ENCODE measurements around the gene BMI1.
A peak's percentile ranks its signal among the peaks of the same experiment; 100 is the strongest.

The BMI1 gene

DNA sequence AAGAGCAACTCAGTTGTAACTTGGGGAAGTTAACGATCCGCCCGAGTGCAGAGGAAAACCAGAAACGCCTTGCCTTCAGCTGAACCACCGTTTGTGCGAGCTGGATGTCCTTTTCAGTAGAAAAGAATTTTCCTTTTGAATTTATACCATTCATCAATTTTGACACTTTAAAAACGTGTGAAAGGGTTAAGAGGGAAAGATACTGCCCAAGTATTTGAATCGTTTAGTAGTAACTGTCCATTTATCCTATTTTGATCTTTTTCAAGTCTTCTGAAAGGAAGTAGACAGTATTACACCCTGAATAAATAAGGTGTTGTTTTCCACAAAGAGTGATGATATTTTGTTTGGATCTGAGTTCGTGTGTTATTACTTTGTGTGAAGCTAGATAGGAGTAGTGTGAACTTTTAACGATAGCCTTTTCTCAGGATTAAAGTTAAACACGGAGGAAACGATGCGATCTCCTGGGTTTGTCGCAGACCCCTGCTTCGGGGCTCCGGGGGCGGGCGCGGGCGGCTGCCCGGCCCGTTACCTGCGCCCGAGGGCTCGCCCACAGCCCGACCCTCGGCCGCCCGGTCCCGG is 830 bp upstream of the BMI1 start:
- peak; percentile 45 for DNase-seq

- peak; percentile 93 for DNase-seq
Measured at GRCh38 chr10:22321156-22321923, 441 bp downstream of the BMI1 start.

GRCh38 chr10:22321924-22322640 is 1.2 kb downstream of the BMI1 start:
- DNase-seq = peak; percentile 76

DNA sequence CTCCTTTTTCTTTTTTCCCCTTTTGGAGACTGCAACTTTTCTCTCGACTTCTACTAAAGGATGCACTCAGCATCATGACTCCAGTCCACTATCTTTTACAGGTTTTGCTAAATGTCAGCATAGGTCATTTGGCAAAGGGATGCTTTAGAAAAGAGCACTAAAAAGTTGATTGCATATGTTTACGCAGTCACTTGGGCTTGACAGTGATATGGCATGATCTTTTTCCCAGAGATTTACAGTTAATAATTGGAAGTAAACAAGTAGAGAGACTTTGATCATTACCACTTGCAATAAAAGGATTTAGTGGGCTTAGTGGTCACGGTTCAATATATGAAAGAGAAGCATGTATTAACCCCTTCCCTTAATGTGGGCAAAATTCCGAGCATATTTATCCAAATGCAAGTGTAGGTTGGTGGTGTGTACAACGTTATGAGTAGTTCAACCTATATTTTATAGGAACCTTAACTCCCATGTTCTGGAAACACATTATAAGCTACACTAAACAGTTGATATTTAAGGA is 1.8 kb downstream of the BMI1 start:
- DNase-seq = peak; percentile 11

DNA sequence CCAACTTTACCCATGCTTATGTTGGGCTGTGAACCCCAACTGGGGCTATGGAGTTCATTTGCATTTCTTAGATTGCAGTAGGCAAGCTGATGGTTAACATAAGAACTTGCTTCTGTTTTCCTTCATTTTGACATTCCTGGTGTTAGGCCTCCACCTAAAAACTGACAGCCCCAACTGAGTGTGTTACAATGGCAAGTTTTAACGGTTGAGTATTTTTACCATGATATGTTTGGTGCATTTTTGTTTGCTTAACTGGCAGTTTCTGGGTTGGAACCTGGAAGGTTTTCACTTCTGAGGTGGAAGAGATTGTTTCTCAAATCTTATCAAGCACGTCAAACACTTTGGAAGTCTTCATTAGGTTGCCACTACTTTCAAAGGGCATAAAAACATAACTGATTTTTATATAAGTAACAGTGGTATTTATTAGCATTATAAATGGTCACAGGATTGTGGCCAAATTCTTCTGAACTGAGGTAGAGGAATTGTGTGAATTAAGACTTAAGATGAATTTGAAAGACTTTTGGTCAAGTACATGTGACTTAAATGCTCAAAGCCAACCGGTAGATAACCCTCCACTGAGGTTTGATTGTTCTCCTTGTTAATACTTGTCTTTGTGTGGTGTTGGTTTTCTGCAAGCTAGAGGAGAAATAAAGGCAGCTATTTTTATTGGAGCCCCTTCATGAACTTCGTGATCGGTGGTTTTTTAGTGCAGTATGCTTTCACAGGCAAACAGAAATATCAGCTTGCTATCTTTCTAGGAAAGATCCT is 2.8 kb downstream of the BMI1 start:
- DNase-seq = peak; percentile 12

- DNase-seq = peak; percentile 9
Measured at GRCh38 chr10:22324413-22324812, 3.5 kb downstream of the BMI1 start.

DNA sequence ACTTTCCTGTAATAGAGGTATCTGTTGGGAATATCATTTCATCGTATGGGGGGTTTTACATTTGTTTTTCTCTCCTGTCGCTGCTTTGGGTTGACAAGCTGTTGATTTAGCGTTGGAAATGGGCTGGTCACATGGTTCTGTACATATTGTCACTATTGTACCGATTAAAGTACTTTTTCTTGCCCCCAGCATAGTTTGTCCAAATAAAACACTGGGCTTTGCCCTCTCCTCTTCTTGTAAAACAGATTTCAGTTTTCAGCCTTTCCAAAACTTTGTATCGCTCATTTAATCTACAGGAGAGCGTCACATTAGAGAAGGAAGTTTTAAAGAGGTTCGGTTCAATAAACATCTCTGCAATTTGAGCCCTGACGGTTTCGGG is 4.0 kb downstream of the BMI1 start:
- peak; percentile 47 for DNase-seq

GRCh38 chr10:22325272-22326144 is 4.6 kb downstream of the BMI1 start:
- DNase-seq = peak; percentile 85

DNA sequence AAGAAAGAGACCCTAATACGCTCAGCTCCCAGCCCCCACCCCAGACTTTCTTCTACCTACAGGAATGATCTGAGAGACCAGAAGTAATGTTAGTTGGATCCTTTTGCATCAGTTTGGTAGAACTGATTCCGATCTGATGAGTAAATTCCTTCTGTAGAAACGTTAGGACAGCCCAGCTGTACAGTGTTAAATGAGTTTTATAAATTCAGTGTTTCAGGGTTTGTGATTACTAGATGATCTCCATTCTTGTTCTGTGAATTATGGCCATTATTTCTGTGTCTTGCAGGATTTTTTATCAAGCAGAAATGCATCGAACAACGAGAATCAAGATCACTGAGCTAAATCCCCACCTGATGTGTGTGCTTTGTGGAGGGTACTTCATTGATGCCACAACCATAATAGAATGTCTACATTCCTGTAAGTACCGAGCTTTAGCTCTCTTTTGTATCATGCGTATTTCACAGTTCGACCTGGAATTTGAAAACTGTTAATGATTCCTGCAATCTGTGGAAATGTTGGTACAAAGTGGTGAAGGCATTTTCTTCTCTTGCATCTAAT is 5.3 kb downstream of the BMI1 start:
- no peak for DNase-seq

DNA sequence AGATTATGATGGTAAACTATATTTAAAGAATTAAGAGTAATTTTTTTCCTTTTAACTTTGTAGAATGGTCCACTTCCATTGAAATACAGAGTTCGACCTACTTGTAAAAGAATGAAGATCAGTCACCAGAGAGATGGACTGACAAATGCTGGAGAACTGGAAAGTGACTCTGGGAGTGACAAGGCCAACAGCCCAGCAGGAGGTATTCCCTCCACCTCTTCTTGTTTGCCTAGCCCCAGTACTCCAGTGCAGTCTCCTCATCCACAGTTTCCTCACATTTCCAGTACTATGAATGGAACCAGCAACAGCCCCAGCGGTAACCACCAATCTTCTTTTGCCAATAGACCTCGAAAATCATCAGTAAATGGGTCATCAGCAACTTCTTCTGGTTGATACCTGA is 8.3 kb downstream of the BMI1 start:
- DNase-seq = no peak

- DNase-seq = no peak
Measured at GRCh38 chr10:22332116-22332692, 11.3 kb downstream of the BMI1 start.

- DNase-seq = no peak
Measured at GRCh38 chr10:22333167-22333974, 12.5 kb downstream of the BMI1 start.

GRCh38 chr10:22333975-22334282 is 13.0 kb downstream of the BMI1 start:
- DNase-seq = no peak

DNA sequence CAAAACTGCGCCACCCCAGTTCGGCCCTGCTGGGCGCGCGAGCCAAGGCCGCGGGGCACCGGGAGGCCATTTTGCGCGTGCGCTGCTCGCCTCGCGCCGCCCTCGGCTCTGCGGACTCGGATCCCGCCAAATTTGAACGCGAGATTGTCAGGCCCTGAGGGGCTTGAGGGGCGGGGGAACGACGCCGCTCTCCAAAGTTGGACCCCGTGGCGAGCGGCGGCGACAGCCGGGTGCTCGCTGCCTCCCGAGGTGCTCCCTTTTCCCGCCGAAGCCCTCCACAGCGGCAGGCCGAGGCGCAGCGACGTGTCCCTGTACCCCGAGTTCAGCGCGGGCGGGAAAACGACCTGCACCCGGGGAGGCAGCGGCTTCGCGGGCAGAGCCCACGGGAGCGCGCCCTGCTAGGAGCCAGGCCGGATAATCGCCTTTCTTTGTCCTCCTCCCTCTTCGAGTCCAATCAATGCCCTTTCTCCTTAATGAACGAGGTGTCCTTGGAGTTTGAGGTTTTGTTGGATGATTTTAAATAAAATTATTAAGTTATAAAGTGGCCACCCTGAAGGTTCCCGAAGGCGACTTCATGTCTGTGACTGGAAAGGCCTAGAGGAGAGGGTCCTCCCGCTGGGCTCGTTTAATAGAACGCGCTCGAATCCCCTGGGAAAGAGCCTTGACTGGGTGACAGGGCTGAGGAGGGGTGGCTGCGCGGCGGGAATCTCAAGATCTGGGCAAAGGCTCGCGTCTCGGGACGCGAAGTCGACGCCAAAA is 13.7 kb downstream of the BMI1 start:
- DNase-seq = peak; percentile 89

- DNase-seq = peak; percentile 90
Measured at GRCh38 chr10:22335173-22335933, 14.5 kb downstream of the BMI1 start.

DNA sequence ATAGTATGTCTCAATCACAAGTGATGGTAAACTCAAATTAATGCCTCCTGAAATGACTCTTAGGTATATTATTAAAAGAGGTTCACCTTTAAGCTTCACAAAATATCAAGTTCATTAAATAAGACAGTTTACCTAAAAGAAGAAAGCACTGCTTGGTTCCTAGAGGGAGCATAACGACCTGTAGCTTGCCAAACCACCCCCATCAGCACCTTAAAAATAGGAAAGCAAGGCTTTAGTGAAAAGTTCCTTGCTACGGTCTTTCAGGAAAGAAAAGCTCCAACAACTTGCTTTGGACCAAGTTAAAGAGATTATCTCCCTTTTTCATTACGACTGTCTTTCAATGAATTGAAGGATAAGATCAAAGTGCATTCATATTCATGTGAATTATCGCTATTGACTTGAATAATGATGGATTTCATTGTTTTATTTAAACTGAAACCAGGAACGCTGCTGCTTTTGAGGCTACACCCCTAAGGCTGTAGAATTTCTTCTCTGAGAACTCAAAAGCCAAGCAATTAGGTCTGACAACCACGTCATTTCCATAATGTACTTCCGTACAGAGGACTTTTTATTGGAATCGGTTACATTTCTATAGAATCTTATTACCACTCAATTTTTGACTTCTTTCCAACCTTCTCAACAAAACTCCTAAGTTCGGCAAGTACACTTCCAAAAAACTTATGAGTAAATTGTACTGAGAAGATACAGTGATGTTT is 17.4 kb downstream of the BMI1 start:
- DNase-seq = no peak

DNA sequence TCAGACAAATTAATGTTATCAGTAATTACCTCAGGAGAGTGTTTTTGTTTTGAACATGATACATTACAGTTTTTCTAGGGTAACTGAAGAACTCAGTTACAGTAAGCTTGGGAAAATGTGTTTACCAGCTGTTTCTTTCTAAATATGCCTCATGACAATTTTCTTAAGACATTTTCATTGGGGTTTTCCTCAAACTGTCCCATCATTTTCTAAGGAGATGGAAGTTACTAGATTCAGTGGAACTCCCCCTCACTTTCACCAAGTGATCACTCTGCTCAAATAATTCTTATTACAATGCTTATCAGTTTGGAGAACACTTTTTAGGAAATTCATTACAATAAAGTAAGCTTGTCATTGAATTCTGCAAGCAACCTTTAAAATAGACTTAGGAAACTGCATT is 18.0 kb downstream of the BMI1 start:
- DNase-seq = no peak

DNA sequence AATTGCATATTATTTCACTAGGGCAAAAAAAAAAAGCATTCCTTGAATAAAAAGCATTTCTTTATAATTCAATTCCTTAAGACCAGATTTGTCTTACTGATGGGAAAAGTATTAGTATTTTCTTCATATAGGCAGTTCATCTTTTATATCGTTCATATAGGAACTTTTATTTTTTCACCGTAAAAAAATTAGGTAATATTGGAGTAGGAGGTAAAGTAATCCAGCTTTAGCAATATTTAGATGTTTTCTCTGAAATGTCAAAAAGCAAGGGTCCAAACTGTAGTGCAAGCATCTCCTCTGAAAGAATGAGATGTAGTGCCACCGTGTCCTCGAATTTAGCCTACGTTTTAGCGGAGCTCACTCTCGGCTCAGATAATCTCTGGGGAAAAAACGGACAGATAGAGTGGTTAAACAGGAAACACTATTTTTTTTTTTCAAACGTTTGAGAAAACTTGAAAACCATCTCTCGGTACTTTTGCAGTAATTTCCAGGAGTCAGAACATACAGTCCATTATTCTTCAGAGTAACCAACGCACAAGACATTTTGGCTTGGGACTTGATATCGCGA is 18.9 kb downstream of the BMI1 start:
- no peak for DNase-seq
